GM23338 (cell line): Measurements from ENCODE around the gene CYSTM1.

Experiments
- EZH2 ChIP-seq: fragments of 200-600 bp; sonication (generic); IDR thresholded peaks from one replicate; pipeline ENCODE4 v1.8.0; 2017; ENCODE audit warnings: antibody characterized with exemption, mild to moderate bottlenecking, low read depth; ENCODE audit not compliant: unreplicated experiment
- EZH2phosphoT487 ChIP-seq: fragments of 200-600 bp; sonication (generic); IDR thresholded peaks from one replicate; pipeline ENCODE4 v1.8.1; 2018; ENCODE audit warnings: antibody characterized with exemption; ENCODE audit not compliant: unreplicated experiment
- JUNB ChIP-seq: IDR thresholded peaks from one replicate; pipeline ENCODE4 v1.6.1; 2016; ENCODE audit warnings: antibody characterized with exemption; ENCODE audit not compliant: unreplicated experiment
- POLR2AphosphoS5 ChIP-seq: IDR thresholded peaks from 2 replicates; pipeline ENCODE4 v1.6.1; 2016; ENCODE audit warnings: antibody characterized with exemption, low read depth
- ZNF114 ChIP-seq: fragments of 250-450 bp; sonication (Bioruptor Pico); IDR thresholded peaks from 2 replicates; pipeline ENCODE4 v1.5.0; 2020; ENCODE audit warnings: mild to moderate bottlenecking, moderate library complexity
- ZNF331 ChIP-seq: fragments of 250-450 bp; sonication (Bioruptor Pico); IDR thresholded peaks from 2 replicates; pipeline ENCODE4 v1.5.0; 2020; ENCODE audit warnings: low read depth, mild to moderate bottlenecking, moderate library complexity
- TF ChIP-seq, protein P1 (sequence below), 2 experiments: fragments of 200-600 bp in 1 of 2; sonication (generic) in 1 of 2; conservative IDR thresholded peaks; 2 replicates each; pipeline versions ENCODE4 v1.5.1 to v1.6.1; 2016 to 2017; ENCODE audit warnings: antibody characterized with exemption in 2 of 2, low read depth in 2 of 2, mild to moderate bottlenecking in 2 of 2, moderate library complexity in 1 of 2
- TF ChIP-seq, protein P2 (sequence below): IDR thresholded peaks from one replicate; pipeline ENCODE4 v1.6.1; 2018; ENCODE audit warnings: antibody characterized with exemption; ENCODE audit not compliant: unreplicated experiment

DNA sequence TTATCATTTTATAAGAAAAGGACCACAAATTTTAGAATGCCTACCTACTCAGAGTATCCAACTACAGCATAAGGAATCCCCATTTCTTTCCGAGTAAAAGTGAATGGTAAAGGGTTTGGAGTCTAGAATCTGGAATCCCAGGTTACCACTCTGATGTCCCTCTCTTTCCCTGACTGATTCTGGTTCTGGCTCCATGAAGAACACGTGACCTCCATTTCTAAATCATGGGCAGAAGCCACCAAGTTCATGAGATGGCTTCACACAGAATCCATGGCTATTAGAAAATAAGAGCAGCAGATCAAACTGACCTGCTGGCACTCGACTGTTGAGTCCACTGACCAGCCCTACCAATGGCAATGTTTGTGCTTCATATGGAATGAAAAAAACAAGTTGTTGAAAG lies 87.2 kb downstream of the CYSTM1 start:
- TF ChIP-seq, protein P1, sequence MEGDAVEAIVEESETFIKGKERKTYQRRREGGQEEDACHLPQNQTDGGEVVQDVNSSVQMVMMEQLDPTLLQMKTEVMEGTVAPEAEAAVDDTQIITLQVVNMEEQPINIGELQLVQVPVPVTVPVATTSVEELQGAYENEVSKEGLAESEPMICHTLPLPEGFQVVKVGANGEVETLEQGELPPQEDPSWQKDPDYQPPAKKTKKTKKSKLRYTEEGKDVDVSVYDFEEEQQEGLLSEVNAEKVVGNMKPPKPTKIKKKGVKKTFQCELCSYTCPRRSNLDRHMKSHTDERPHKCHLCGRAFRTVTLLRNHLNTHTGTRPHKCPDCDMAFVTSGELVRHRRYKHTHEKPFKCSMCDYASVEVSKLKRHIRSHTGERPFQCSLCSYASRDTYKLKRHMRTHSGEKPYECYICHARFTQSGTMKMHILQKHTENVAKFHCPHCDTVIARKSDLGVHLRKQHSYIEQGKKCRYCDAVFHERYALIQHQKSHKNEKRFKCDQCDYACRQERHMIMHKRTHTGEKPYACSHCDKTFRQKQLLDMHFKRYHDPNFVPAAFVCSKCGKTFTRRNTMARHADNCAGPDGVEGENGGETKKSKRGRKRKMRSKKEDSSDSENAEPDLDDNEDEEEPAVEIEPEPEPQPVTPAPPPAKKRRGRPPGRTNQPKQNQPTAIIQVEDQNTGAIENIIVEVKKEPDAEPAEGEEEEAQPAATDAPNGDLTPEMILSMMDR (conservative IDR thresholded peaks at IDR 0.05; ENCODE audit: low read depth in 2 of 2) = no peak
- TF ChIP-seq EZH2 (no peak), POLR2AphosphoS5 (no peak), EZH2phosphoT487 (no peak), ZNF114 (CRISPR knock-in tag) (no peak), ZNF331 (CRISPR knock-in tag) (no peak), JUNB (no peak)
- TF ChIP-seq, protein P2, sequence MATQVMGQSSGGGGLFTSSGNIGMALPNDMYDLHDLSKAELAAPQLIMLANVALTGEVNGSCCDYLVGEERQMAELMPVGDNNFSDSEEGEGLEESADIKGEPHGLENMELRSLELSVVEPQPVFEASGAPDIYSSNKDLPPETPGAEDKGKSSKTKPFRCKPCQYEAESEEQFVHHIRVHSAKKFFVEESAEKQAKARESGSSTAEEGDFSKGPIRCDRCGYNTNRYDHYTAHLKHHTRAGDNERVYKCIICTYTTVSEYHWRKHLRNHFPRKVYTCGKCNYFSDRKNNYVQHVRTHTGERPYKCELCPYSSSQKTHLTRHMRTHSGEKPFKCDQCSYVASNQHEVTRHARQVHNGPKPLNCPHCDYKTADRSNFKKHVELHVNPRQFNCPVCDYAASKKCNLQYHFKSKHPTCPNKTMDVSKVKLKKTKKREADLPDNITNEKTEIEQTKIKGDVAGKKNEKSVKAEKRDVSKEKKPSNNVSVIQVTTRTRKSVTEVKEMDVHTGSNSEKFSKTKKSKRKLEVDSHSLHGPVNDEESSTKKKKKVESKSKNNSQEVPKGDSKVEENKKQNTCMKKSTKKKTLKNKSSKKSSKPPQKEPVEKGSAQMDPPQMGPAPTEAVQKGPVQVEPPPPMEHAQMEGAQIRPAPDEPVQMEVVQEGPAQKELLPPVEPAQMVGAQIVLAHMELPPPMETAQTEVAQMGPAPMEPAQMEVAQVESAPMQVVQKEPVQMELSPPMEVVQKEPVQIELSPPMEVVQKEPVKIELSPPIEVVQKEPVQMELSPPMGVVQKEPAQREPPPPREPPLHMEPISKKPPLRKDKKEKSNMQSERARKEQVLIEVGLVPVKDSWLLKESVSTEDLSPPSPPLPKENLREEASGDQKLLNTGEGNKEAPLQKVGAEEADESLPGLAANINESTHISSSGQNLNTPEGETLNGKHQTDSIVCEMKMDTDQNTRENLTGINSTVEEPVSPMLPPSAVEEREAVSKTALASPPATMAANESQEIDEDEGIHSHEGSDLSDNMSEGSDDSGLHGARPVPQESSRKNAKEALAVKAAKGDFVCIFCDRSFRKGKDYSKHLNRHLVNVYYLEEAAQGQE = no peak
